H54 (cell line): ENCODE results near the gene SAMD5.
"Not testable (repeated sequence)": the region's sequence is repeated elsewhere in the genome, so short reads cannot be mapped to it uniquely, and the experiment has no call there.

ENCODE experiments used
- DNase-seq: peaks from one replicate; pipeline ENCODE4 v3.0.0; 2011; ENCODE audit warnings: low spot score, mixed read lengths; ENCODE audit not compliant: insufficient read length
- FAIRE-seq: peaks from 3 replicates; lab custom pipeline; 2011; peaks lifted over from hg19 to GRCh38; lab: Jason Lieb, UNC
- POLR2A ChIP-seq: IDR thresholded peaks from 2 replicates; pipeline ENCODE4 v1.6.1; 2011; ENCODE audit warnings: low read depth, mild to moderate bottlenecking, low read length

SAMD5 gene

DNA sequence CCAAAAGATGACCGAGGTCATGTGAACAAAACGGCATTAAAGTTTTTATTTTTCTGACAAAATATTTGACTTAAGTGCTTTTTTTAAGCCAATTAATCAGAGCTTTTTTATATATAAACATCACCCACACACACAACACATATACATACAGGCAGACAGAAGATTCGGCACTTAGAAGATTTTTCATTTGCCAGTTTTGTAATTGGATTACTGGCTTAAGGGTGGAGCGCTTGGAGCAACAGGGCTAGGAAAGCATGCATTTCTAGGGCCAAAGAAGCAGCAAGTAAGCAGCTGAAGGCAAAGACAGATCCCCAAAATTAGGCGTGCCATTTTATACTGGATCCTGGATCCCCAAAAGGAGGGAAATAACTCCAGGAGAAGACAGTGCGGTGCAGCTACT, 30.3 kb downstream of the SAMD5 start:
- FAIRE-seq = no peak
- DNase-seq = no peak
- TF ChIP-seq POLR2A = no peak

DNA sequence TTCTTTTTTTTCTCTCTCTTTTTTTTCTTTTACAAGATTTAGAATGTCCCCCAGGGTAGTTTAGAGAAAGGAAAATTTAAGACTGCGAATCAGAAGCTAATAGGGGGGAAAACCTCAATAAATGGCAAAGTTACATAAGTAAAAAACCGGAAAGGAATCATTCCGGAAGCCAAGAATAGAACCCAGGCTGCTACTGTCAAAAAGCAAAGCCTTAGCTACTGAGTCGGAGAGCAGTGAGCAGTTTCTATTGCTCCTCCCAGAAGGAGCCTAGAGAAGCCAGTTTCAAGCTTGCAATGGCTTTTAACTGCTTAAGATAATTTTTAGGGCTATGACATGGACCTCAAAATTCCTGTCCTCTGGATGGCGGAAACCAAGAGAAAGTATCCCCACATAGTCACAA, 31.6 kb downstream of the SAMD5 start:
- no peak for DNase-seq
- TF ChIP-seq POLR2A = no peak

DNA sequence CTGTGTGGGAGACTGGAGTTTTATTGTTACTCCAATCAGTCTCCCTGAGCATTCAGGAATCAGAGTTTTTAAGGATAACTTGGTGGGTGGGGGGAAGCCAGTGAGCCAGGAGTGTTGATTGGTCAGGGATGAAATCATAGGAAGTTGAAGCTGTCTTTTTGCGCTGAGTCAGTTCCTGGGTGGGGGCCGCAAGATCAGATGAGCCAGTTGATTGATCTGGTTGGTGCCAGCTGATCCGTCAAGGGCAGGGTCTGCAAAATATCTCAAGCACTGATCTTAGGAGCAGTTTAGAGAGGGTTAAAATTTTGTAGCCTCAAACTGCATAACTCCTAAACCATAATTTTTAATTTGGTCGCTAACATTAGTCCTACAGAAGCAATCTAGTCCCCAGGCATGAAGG, 33.9 kb downstream of the SAMD5 start:
- not testable (repeated sequence) for DNase-seq, FAIRE-seq

More for the DNA sequence above, 31.6 kb downstream of the SAMD5 start:
- FAIRE-seq = no peak

DNA sequence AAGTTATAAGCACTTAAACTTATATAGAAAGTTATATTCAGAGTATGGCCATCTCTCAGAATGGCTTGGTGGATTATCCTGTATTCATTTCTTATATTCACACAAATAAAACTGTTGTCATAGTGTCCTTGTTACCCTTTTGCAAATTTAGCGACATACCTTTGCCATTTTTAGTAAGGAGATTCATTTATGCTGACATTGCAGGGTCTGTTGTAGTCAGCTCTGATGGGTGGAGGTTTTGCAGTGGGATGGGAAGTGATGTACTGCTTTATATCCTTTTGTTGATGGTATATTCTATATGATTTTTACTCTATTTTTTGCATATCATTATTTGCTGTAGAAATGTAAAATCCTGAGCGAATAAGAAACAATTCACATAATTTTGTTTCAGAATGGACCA, 35.9 kb downstream of the SAMD5 start:
- FAIRE-seq = no peak
- no peak for DNase-seq
- TF ChIP-seq POLR2A = no peak

DNA sequence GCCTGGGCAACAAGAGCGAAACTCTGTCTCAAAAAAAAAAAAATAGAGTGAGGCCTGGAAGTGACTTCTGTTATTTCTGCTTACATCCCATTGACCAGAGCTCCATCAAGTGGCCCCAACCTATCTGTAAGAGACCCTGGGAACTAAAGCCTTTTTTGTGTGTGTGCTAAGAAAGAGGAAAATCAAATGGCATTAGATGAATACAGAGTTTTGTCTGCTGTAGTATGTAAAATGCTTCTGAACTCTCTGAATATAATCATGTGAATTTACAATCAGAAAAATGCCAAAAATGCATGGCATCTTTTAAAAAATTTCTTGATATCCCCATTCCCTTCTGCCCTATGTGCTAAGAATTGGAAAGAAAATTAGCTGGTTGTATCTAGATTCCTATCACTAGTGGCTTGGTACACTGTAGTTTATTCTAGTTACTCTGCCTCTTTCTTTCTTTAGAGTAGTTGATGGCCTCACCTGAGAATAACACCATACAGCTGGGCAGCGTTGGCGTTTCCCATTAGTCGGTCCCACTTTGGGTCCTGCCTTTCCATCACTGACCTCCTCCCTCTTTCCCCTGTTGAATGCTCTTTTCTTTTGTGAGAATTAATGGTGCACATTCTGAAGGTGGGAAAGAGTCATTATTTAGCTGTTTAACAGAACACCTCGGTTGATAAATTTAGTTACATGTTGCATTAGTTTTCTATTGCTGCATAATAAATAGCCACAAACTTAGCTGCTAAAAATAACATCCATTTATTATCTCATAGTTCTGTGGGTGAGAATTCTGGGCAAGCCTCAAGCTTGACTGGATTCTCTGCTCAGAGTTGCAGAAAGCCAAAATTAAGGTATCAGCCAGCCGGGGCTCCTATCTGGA, 38.2 kb downstream of the SAMD5 start:
- TF ChIP-seq POLR2A = no peak
- FAIRE-seq (no peak), DNase-seq (no peak)

DNA sequence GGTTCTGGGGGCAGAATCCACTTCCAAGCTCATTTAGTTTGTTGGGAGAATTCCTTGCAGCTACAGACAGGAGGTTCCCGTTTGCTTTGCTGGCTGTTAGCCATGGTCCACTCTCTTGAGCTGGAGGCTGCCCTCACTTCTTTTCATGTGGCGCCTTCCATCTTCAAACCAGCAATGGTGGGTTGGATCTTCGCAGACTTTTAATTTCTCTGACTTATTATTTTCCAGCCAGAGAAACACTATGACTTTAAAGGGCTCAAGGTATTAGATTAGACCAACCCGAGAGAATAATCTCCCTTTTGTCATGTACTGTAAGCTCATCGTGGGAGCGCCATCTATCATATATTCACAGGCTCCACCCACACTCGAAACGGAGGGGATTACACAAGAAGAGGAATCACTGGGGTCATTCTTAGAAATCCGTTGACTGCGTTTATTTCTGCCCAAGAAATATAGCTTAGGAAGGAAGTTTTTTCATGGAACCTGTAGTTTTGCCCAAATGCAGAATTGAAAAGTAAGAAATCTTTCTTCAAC, 38.9 kb downstream of the SAMD5 start:
- FAIRE-seq (no peak), DNase-seq (no peak)
- no peak for TF ChIP-seq POLR2A

DNA sequence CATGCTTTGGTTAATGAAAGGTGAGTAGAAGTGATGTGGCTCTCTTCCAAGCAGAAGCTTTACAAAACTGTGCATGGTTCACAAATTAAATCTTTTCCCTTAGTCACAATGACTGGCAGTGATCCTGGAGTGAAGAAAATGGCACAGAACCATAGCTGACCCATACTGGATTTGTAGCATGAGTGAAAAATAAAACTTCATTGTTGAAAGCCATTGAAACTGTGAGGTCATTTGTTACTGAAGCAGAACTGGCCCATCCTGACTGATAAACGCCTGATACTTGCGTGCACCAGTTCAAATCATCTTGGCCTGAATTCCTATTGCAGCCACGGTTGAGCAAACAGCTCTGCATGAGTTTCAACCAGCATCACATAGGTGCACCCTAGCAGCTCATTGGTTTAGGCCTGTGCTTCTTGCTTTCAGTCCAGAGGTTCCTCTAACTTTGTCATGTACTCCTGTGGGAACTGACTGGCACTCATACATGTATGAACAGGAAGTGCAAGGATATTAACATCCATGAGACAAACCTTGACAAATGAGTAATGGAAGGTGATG, 40.5 kb downstream of the SAMD5 start:
- DNase-seq = no peak
- no peak for TF ChIP-seq POLR2A
- FAIRE-seq = no peak

DNA sequence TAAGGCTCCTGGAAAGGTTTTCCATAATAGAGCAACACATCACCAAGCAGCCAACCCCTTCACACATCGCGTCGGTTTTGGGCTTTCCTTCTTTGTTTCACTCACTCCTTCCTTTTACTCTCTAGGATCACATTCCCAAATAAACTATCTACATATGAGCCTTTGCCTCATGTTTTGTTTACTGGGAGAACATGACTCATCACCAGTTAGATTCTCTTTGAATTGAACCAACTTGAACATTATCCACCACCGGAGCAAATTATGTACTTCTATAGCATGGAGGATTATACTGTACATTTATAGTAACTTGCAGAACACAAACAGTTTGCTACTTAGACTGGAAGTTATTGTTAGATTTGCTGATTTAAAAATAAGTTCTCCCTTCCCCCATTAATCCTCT, 41.0 kb downstream of the SAMD5 start:
- no peak for DNase-seq
- no peak for FAIRE-seq
- no peak for TF ChIP-seq POLR2A

DNA sequence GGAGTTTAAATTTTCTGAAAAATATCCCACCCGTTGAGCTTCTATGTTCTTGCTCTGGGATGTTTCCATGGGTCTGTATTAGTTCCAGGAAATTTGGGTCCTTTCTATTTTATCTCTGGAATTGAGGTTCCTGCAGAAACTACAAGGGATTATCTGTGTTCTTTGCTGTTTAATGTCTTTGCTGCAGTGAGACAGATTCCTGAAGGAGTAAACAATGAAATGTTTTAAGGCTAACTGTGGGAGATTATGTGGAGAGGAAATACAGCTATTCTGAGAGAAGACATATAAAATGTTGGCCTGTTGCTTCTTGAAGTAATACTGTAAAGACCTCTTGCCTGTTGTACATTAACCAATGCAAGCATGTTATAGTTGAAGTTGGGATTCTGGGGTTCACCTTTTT, 43.5 kb downstream of the SAMD5 start:
- no peak for FAIRE-seq
- TF ChIP-seq POLR2A = no peak
- no peak for DNase-seq

DNA sequence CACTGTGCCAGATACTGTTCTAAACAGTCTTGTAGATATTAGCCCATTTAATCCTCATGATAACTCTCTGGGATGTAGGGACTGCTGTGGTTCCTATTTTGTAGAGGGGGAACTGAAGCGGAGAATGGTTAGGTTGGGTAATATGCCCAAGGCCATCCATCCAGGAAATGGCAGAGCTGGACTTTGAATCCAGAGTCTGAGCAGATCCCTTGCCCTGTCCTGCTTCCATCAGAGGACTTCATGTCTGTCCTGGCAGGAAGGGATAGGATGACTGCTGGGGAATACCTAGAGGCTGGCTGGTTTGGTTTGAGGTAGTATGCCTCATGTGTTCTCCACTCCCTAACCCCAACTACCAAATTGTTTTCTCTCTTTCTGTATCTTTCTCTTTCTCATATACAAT, 44.6 kb downstream of the SAMD5 start:
- no peak for FAIRE-seq
- DNase-seq = no peak
- TF ChIP-seq POLR2A = no peak

DNA sequence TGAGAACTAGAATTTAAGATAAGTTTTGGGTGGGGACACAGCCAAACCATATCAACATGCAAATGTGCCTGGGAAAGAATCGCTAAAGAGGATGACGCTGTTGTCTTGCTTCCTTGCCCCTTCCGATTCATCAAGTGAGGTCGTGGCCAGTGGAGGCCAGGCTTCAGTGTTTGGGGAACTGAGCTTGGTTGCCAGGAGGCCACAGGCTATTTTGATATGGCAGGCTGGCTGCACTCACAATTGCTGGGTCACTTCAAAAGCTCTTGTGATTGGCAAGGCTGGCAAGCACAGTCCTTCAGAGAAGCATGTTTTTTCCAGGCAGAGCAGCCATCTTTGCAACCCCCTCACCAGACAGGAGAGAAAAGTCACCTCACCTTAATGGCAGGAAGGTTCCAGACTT, 45.8 kb downstream of the SAMD5 start:
- no peak for DNase-seq
- FAIRE-seq = no peak
- no peak for TF ChIP-seq POLR2A

DNA sequence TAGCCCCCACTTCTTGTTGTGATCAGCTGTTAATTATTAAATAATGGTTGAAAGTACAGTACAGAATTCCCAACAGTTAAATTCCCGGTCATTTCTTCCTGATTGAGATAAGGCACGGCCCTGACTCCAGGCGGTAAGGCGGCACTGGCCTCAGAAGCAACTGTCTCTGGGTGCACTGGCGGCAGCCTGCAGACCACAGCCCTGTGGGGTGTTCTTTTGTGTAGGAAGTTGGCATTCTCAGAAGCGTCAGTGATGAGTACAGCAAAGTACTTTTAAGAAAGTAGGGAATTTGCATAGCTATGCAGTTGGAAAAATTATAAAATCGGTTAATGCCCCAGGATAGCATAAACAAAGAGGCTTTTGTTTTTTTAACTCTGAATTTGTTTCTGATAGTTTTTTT, 50.5 kb downstream of the SAMD5 start:
- FAIRE-seq (no peak), DNase-seq (no peak)
- TF ChIP-seq POLR2A = no peak

DNA sequence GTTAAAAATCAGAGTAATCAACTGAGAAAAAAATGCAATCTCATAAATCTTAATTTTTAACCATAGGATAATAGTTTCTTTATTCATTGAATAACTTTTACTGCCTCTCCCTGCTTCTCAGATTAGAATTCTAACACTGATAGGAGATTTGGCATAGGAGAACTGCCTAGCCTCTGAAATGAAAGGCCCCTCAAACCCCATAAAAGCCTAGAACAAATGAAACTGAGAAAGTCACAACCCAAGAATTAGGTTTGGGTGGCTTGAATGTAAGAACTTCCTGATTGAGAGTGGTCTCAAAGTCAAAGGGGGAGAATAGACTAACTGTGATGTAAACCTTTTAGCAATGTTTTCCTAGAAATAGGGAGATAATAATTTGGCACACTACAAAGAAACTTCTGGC, 52.2 kb downstream of the SAMD5 start:
- DNase-seq (no peak), FAIRE-seq (no peak)
- no peak for TF ChIP-seq POLR2A

DNA sequence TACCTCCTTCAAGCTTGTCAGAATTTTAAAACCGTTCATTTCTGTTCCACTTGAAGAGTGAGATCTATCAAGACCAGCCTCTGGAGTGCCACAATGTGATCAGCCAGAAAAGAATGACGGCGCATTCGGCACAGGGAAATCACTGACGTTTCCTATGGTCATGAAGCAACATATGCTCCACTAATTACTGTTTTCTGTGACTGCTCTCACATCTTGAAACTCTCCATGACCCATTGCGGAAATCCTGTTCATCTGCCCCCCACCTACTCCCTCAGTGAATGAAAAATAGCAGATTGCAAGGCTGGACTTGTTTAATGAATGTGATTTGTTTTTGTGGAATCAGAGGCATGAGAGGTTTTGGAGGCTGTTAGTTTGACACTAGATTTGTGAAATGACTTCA, 53.2 kb downstream of the SAMD5 start:
- no peak for FAIRE-seq
- TF ChIP-seq POLR2A = no peak
- no peak for DNase-seq

DNA sequence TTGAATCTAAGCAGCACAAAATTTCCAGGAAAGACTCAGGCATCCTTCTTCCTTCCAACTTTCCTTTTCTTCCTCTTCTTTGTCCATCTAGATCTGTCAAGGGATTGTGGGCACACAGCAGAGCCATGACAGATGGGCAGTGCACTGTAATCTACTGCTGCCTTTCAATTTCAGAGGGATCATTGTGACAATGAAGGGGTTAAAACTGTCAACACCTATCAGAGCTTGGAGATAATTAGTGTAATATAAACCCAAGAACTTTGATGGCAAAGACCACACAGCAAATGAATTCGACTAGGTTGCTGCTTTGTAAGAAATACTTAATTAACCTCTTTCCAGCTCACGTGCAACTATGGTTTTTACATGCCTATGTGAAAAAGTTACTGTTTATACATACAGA, 55.0 kb downstream of the SAMD5 start:
- no peak for DNase-seq
- FAIRE-seq = no peak
- TF ChIP-seq POLR2A = no peak
